GM20431 (cell line): ENCODE data around the gene TSHZ1.

Source experiments
- in situ Hi-C: fragments of 300-500 bp; cut with MseI, MboI; formaldehyde crosslinking; loops from one replicate; pipeline ENCODE4 v1.15.0; 2020; ENCODE audit warnings: low sequenced_read_pairs; ENCODE audit not compliant: unreplicated experiment

TSHZ1 gene

DNA sequence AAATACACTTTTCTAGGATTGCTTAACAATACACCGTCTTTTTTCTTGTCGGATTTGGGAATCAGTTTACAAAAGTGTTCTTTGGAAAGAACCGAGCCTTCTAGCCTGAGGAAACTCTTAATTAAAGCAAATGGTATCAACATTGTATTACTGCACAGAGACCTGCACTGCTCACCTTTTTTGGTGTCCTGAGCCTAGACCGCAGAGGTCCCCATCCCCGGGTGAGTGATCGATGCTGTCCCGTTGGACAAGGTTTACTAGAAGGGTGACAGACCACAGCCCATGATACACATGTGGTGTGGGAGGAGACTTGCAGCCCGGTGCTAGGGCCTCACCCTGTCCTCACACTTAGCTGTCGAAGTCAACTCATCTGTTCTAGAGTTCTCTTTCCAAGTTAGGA is 55.3 kb downstream of the TSHZ1 start:
- in situ Hi-C loops, result no loop called here

DNA sequence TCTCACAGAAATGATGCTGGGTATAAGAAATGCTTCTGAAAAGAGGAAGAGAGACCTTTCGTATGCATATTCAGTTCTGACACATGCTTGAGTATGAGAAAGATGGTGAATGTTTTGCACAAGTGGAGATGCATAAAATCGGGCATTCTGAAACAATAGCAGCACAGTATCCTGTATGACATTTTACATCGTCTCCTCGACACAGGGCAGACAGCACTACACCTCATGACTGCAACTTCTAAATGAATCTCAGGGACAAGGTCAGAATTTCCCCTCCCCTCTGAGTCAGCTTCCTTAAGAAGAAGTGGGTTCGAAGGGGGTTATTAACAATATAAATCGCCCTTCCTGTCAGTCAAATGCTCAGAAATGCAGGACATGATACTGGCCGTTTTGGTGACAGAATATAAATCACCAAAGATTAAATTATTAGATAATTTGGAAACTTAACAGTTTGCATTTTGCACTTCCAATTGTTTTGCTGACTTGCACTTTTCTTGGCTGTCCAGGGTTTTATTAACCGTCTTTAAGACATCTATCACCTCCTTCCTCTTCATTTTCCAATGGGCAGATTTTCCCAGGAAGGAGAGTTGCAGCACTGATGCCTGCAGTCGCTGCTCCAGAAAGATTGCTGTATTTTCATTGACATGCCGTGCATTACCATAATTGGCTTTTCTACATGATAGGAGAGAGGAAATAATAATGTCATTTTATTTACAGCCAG is 57.2 kb downstream of the TSHZ1 start:
- in situ Hi-C loops, result no loop called here

DNA sequence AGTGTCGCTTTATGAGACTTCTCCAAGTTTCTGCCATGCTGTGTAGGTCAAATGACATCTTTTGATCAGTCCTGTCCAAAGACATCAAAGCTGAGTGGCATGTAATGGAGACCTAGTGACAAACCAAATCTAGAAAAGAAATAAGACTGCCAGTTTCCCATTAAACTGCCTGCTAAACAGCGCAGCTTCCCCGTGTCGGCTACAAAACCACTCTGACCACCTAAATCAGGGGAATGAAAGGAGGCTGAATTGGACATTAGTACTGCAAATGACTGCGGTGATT is 57.7 kb downstream of the TSHZ1 start:
- in situ Hi-C loops, result no loop called here

DNA sequence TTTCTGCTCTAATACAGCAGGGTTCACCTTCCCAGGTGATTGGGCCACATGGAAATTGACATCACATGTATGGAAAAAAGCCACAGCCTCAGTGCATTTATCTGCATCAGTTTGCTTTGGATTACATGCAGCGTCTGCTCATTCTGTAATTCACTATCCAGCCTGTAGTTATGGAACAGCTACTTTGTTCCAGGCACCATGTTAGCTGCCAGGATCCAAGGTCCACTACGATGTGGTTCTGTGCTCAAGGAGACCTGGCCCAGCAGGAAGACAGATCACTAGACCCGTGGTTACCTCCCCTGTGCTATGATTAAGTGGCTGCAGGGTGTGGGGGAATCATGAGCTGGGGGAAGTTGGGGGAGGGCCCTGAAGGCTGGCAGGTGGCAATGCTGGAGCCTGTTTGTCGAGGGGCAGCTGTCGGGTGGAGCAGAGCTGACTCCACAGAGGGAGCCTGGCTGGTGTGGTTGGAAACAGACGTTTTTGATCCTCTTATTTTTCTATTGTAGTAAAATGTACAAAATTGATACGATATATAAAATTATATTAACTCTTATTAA is 58.6 kb downstream of the TSHZ1 start:
- in situ Hi-C loops, result no loop called here

DNA sequence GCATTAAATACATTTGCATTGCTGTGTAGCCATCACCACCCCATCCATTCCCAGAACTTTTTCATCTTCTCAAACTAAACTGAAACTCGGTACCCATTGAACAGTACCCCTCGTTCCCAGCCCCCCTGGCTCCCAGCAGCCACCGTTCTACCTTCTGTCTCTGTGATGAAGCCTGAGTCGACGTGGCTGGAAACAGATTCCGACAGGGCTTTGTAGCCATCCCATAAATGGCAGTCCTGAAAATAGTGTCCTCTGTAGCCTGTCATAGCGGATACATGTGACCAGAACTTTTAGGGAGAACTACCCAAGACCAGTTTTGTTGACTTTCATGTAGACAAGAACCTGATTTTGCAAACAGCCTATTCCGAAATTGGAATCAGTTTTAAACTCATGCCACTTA is 59.1 kb downstream of the TSHZ1 start:
- in situ Hi-C loops, result no loop called here

DNA sequence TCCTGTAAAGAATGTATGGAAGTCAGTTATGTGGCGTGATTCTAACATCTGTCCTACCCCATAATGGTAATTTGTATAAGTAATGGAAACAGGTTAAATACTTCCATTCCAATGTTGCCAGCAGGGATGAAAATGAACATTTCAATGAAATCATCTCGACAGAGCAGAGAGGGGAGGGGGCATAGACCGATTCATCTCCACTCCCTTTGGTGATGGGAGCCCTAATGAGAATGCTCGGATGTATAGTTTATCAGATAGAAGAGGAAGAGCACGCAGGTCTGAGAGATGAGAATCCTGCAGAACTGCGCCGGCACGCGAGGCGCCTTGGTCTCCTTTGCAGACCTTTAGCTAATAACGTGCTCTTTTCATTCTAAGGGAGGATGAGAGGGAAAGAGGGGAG is 61.4 kb downstream of the TSHZ1 start:
- in situ Hi-C loops, result no loop called here

DNA sequence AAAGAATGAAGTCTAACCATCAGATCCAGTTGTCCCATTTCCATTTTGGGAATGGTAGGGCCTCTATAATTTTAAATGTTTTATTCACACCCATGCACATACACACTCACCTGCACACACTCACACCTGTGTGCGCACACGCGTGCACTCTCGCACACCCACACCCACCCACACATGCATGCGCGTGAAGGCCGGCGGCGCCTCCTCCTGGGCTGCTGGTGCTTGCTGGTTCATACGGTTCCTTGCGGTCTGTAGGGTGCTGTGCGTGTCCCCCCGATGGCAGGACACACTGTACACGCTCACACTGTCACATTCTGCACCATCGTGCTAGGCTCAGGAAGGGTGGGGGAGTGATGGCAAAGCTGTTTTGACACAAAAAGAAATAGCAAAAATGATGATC is 63.2 kb downstream of the TSHZ1 start:
- in situ Hi-C loops, result no loop called here

DNA sequence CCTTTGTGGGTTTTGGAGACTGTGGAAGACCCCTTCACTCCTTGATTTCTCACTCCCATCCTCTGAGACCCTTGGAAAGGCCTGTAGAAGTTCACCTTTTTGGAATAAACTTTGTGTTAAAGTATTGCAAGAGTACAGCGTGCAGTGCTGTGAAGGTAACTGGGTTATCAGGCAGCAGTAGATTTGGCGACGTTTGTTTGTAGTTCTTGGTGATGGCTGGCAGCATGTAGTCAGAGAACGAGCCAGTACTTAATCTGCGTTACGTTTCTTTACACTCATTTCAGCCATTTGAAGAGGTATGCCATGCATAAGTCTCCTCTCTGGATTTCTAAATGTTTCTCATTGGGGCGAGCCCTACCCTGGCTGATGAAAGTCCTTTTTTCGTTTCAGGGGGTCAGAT is 64.6 kb downstream of the TSHZ1 start:
- in situ Hi-C loops, result no loop called here

DNA sequence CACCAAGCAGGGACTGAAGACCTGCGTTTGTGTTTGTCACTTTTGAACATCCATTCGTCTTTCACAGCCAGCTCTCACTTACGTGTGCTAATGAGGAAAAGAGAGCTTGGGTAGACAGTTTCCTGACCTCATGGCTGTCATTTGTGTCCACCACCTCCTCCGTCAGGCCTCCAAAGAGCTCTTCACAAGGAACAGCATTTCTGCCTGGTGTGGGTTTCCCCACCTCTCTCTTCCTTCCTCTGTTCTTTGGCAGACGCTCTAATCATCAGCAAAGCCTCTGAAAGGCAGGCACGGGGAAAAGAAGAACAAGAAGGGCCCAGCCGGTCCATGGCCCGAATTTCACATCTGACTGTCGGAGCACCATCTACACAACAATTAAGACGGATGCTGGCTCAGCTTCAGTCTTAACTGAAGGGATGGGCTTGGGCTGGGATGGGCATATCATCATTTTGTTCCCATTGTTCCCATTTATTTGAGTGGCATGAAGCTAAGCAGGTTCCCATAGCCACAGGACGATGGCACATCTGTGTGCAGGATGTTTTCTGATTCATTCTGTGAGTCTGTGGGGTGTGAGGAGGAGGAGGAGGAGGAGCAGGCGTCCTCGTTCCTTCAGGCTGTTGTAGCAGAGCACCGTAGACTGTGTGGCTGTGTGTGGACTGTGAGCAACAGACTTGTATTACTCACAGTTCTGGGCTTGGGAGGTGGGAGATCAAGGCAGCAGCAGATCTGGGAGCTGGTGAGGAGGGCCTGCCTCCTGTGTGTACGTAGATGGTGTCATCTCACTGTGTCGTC is 66.4 kb downstream of the TSHZ1 start:
- in situ Hi-C loops, result no loop called here

DNA sequence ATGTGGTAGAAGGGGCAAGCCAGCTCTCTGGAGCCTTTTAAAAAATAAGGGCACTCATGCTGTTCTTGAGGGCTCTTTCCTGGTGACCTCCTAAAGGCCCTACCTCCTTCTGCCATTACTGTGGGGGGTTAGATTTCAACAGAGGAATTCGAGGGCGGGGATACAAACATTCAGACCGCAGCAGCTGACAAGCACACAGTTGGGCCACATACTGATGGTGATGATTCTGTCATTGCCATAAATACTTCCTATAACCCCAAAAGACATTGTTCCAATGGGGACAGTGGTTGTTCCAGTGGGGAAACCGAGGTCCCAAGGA is 67.0 kb downstream of the TSHZ1 start:
- in situ Hi-C loops, result no loop called here

DNA sequence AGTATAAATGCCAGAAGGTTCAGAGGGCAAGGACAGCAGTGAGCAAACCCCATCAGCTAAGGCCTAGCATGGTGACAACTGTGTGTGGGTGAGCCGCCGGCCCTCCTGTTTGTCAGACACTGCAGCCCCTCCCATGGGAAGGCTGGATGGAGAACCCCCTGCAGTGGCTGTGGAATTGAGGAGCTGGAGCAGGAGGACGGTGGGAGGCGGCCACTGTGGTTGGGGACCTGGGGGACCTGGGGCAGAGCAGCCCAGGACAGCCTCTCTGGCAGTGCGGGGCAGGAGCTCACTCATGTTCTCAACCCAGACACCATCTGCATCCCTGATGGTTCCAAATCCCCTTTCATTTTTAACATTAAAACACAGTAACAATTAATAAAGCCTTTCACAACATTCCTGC is 68.8 kb downstream of the TSHZ1 start:
- in situ Hi-C loops, result no loop called here

DNA sequence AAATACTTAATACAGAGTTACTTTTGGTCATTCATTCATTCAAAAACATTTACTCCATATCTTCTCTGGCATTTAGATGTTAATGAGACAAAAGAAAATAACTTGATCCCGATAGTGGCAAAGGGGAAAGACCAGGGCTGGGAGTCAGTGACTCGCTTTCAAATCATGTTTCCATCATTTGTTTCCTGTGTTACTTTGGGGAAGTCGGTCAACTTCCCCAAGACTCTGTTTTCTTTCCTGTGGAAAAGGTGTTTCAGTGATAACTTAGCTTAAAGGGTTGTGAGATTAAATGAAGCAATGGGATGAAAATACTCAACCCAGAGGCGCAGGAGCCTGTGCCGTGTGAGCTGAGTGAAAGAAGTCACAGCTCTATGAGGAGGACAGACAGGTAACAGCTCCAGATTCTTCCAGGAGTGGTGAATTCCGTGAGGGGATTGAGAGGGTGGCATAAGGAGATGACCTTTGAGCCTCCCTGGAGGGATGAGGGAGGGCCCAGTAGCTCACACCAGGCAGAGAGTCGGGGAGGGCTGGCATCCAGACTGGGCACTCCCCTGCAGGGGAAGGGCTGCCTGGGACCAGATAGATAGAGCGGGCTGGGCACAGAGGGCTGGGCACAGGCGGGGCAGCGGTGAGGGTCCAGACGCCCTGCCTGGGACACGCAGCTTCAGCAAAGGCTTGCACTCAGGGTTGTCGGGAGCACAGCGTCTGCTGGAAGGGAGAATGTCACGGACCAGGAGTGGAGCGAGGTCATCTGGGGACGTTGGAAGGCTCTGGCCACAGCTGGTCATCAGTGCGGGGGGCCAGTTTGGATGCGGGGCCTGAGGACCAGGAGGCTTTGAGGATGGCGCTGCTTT is 70.1 kb downstream of the TSHZ1 start:
- in situ Hi-C loops, result no loop called here

DNA sequence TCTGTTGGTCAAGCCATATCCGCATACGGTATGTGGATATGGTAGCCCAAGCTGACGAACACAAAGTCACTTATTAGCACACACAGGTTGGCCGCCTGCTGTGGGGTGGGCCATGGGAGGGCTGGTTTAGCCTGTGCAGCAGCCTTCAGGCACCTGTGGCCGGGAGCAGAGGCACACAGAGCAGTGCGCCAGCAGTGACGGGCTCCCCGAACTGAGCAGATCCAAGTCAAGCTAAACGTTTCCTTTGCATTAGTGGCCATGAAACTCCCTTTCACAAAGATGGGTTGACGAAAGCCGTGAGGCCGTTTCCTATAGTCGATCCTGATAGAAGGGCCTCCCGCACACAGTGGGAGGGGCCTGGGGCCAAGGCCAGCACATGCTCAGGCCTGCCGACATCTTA is 72.1 kb downstream of the TSHZ1 start:
- in situ Hi-C loops, result no loop called here

DNA sequence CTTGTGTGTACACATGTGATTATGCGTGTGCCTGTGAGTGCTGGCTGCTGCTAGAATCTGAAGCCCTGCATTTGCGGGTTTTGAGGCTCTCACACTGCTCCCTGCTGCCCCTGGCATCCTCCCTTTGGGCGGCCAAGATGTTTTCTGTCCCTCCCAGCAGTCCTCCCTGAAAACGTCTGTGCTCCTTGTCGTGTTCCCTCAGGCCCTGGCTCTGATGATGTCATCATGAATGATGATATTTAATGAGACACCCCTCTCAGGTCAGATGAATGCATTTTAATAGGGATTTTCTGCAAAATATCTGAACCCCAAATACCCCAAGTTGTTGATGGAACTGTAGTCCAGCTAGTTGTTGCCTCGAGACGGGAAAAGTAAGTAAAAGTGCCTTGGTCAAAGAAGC is 73.1 kb downstream of the TSHZ1 start:
- in situ Hi-C loops, result no loop called here

DNA sequence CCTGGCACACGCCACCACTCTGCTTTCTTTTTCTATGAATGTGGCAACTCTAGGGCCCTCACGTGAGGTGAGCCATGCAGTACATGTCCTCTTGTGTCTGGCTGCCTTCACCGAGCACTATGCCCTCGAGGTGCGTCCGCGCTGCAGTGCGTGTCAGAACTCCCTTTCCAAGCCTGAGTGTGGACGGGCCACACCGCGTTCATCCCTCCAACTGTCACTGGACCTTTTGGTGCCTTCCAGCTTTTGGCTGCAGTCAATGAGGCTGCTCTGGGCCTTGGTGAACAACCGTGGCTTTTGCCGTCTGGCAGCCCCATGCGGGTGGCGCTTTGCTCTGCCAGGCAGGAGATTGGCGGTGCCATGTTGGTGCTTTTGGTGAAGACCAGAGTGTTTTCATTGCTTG is 74.0 kb downstream of the TSHZ1 start:
- in situ Hi-C loops, result no loop called here

DNA sequence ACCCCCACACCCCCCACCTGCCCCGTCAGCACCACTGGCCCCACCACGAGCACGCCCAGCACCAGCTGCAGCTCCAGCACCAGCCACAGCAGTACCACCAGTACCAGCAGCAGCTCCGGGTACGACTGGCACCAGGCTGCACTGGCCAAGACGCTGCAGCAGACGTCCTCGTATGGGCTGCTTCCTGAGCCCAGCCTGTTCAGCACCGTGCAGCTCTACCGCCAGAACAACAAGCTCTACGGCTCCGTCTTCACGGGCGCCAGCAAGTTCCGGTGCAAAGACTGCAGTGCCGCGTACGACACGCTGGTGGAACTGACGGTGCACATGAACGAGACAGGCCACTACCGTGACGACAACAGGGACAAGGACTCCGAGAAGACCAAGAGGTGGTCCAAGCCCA is 75.3 kb downstream of the TSHZ1 start:
- in situ Hi-C loops, result no loop called here

DNA sequence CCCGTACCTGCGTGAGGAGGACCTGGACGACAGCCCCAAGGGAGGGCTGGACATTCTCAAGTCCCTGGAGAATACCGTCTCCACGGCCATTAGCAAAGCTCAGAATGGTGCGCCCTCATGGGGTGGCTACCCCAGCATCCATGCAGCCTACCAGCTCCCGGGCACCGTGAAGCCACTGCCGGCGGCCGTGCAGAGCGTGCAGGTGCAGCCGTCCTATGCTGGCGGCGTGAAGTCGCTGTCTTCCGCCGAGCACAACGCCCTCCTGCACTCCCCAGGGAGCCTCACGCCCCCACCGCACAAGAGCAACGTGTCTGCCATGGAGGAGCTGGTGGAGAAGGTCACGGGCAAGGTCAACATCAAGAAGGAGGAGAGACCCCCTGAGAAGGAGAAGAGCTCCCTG is 76.4 kb downstream of the TSHZ1 start:
- in situ Hi-C loops, result no loop called here

DNA sequence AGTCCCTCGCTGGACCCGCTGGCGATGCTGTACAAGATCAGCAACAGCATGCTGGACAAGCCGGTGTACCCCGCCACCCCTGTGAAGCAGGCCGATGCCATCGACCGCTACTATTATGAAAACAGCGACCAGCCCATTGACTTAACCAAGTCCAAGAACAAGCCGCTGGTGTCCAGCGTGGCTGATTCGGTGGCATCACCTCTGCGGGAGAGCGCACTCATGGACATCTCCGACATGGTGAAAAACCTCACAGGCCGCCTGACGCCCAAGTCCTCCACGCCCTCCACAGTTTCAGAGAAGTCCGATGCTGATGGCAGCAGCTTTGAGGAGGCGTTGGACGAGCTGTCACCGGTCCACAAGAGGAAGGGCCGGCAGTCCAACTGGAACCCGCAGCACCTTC is 77.1 kb downstream of the TSHZ1 start:
- in situ Hi-C loops, result no loop called here

DNA sequence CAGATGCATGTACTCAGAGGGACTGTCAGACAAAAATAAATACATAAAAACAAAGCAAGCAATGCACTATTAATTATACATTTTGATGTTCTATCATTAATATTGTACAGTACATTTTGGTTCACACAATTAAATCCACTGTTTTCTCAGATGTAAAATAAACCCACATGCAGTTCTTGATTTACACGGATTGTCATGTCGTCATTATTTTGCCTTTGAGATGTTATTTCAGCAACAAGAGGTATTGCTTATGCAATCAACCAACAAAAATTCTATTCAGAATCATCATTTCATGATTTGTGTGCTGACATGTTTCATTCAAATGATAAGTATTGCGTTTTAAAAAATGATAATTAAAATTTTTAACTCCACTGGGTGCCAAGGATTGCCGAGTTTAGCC is 79.2 kb downstream of the TSHZ1 start:
- in situ Hi-C loops, result no loop called here

DNA sequence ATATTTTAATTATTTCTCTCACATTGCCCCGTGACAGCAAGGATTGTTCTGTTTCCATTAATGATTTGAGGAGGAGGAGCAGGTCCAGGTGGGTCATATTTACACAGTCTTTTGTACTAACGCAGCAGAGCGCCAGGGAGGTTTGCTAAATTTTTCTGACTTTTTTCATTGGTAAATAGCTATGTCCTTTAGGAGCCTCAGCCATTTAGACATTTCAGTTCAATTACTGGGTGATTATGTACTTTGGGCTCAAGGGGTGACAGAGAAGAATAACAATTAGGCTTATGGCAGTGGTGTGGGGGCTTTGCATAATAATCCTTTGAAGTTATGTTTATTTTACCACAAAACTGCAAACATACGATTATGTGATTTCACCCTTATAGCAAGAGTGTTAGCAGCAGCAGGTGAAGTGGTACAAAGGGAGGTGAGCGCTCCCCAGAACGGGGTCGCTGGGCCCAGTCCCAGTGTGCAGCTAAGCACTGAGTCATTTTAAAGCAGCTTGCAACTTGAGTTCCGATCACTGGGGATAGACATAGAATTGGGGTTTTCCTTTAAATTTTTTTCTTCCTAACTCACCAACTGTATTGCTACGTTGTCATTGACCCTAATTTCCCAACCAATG is 80.3 kb downstream of the TSHZ1 start:
- in situ Hi-C loops, result no loop called here

DNA sequence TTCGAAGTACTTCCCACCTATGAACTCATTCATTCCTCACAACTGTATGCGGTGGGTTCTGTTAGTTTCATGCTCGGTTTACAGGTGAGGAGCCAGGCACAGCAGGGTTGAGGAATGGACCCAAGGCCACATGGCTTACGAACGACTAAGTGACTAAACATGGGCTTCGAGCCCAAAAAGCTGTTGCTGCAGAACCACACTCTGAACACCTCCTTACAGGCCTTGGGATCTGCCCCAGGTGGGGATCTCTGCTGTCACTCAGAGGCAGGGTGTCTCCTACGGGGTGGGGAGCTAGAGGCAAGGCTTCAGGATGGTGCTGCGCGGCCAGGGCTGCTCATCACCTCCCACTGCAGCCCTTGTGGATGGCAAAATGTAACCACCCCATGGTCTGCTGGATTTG is 80.9 kb downstream of the TSHZ1 start:
- in situ Hi-C loops, result no loop called here
